NCI-H460 (cell line): ENCODE data around the gene PRR13. TPM values are rescaled to one million over a fixed set of nuclear protein-coding genes. Genes with fewer than 3 reads are reported as not detected.
A peak's percentile ranks its signal among the peaks of the same experiment; 100 is the strongest.
"Not testable (repeated sequence)": the region's sequence is repeated elsewhere in the genome, so short reads cannot be mapped to it uniquely, and the experiment has no call there.

Experiments
- DNase-seq: peaks from one replicate; pipeline ENCODE4 v3.0.0-alpha.2; 2016; ENCODE audit warnings: low read depth; ENCODE audit errors: extremely low read depth
- polyA plus RNA-seq: library from polyadenylated mRNA; depleted of rRNA; stranded (reverse); fragments of >200 nt; gene quantifications from 2 replicates; pipeline ENCODE4 v1.2.3, GENCODE V29; 2014; cell fraction: nucleus; rRNA removed
- total RNA-seq: library from RNA; depleted of rRNA; stranded (reverse); fragments of >200 nt; shearing (Covaris generic); gene quantifications from 2 replicates; pipeline ENCODE4 v1.2.3, GENCODE V29; 2014; rRNA removed

PRR13 gene
- 119 and 129 TPM in 2 replicates for total RNA-seq
- 83.4 and 111 TPM in 2 replicates for polyA plus RNA-seq

- DNase-seq = peak; percentile 100
Measured at GRCh38 chr12:53441040-53441833, at the start of gene PRR13. Gene PRR13 (plus strand): TSS chr12:53441734. CDS start chr12:53442715, 981 bp downstream.

GRCh38 chr12:53399896-53400295, 41.6 kb upstream of the PRR13 start:
- no peak for DNase-seq

GRCh38 chr12:53402351-53402750, 39.2 kb upstream of the PRR13 start:
- not testable (repeated sequence) for DNase-seq

- no peak for DNase-seq
Measured at GRCh38 chr12:53402871-53403270, 38.7 kb upstream of the PRR13 start.

- no peak for DNase-seq
Measured at GRCh38 chr12:53410951-53411350, 30.6 kb upstream of the PRR13 start.

- DNase-seq = no peak
Measured at GRCh38 chr12:53413485-53414204, 27.9 kb upstream of the PRR13 start.

- DNase-seq = no peak
Measured at GRCh38 chr12:53414756-53415417, 26.6 kb upstream of the PRR13 start.

GRCh38 chr12:53415752-53416389, 25.7 kb upstream of the PRR13 start:
- DNase-seq = not testable (repeated sequence)

GRCh38 chr12:53417291-53417816, 24.2 kb upstream of the PRR13 start:
- DNase-seq = not testable (repeated sequence)

GRCh38 chr12:53418221-53418620, 23.3 kb upstream of the PRR13 start:
- DNase-seq = no peak

- DNase-seq = no peak
Measured at GRCh38 chr12:53419756-53420155, 21.8 kb upstream of the PRR13 start.

GRCh38 chr12:53422247-53422646, 19.3 kb upstream of the PRR13 start:
- DNase-seq = not testable (repeated sequence)

- DNase-seq = no peak
Measured at GRCh38 chr12:53423597-53423996, 17.9 kb upstream of the PRR13 start, which contains the start of gene AMHR2. Gene AMHR2 (plus strand): TSS chr12:53423855. CDS start chr12:53423935, 80 bp downstream.

GRCh38 chr12:53424626-53425514, 16.7 kb upstream of the PRR13 start:
- no peak for DNase-seq

GRCh38 chr12:53425515-53426150, 15.9 kb upstream of the PRR13 start:
- no peak for DNase-seq

GRCh38 chr12:53427905-53428594, 13.5 kb upstream of the PRR13 start:
- DNase-seq = no peak

- no peak for DNase-seq
Measured at GRCh38 chr12:53428741-53429140, 12.8 kb upstream of the PRR13 start.

GRCh38 chr12:53430116-53430515, 11.4 kb upstream of the PRR13 start:
- DNase-seq = no peak
